CD4-positive, CD25-positive, alpha-beta regulatory T cell (primary cell): Measurements from ENCODE around the gene ERMP1. TPM values are rescaled to one million over a fixed set of nuclear protein-coding genes. Genes with fewer than 3 reads are reported as not detected.
A peak's percentile ranks its signal among the peaks of the same experiment; 100 is the strongest.

Source experiments
- ATAC-seq, 2 donors: fragments of 150-1000 bp; cut with Tn5 transposase; one replicate each; pipeline ENCODE4 v1.10.0; 2021; ENCODE audit warnings: low read depth in 2 of 2, moderate number of reproducible peaks in 2 of 2, moderate library complexity in 1 of 2
- DNase-seq, 3 donors: peaks; one replicate each; pipeline versions ENCODE4 v3.0.0 to v3.0.0-alpha.2; 2012 to 2022; ENCODE audit warnings: mixed read lengths in 1 of 3
- H3K27ac ChIP-seq: one replicate; pipeline ENCODE4 v1.7.0; 2013; ENCODE audit warnings: mild to moderate bottlenecking, low read length; ENCODE audit not compliant: insufficient read depth, poor library complexity, severe bottlenecking
- H3K27me3 ChIP-seq: one replicate; pipeline ENCODE4 v1.7.0; 2013; ENCODE audit warnings: low read length; ENCODE audit not compliant: control insufficient read depth, insufficient read depth
- H3K36me3 ChIP-seq: one replicate; pipeline ENCODE4 v1.7.0; 2013; ENCODE audit warnings: mild to moderate bottlenecking, low read length, moderate library complexity; ENCODE audit not compliant: control insufficient read depth, insufficient read depth
- H3K4me1 ChIP-seq: 2 replicates; pipeline ENCODE4 v1.7.0; 2013; ENCODE audit warnings: mild to moderate bottlenecking, low read length; ENCODE audit not compliant: insufficient read depth, control insufficient read depth, poor library complexity, severe bottlenecking
- H3K4me3 ChIP-seq: one replicate; pipeline ENCODE4 v1.7.0; 2013; ENCODE audit warnings: low read depth, mild to moderate bottlenecking, low read length, moderate library complexity
- H3K9me3 ChIP-seq, 2 experiments: 1 replicate in 1 of 2; 2 replicates in 1 of 2; pipeline ENCODE4 v1.7.0; 2013; ENCODE audit warnings: low read length in 2 of 2, mild to moderate bottlenecking in 1 of 2, moderate library complexity in 1 of 2; ENCODE audit not compliant: control insufficient read depth in 2 of 2
- H3K27ac Mint-ChIP-seq, 3 donors: one replicate each; pipeline ENCODE4 v1.8.0; 2020 to 2022; ENCODE audit warnings: mild to moderate bottlenecking in 3 of 3, mixed read lengths in 3 of 3, moderate library complexity in 2 of 3
- H3K27me3 Mint-ChIP-seq: one replicate; pipeline ENCODE4 v1.8.0; 2022; ENCODE audit warnings: mild to moderate bottlenecking, mixed read lengths
- H3K36me3 Mint-ChIP-seq: one replicate; pipeline ENCODE4 v1.8.0; 2020; ENCODE audit warnings: mixed read lengths
- H3K4me1 Mint-ChIP-seq, 4 donors: one replicate each; pipeline ENCODE4 v1.8.0; 2020 to 2022; ENCODE audit warnings: mixed read lengths in 4 of 4, mild to moderate bottlenecking in 1 of 4
- H3K4me3 Mint-ChIP-seq, 4 donors: one replicate each; pipeline ENCODE4 v1.8.0; 2020 to 2022; ENCODE audit warnings: mild to moderate bottlenecking in 4 of 4, mixed read lengths in 4 of 4, moderate library complexity in 3 of 4
- H3K9me3 Mint-ChIP-seq, 7 donors: one replicate each; pipeline ENCODE4 v1.8.0; 2020 to 2022; ENCODE audit warnings: mixed read lengths in 7 of 7, mild to moderate bottlenecking in 3 of 7, moderate library complexity in 2 of 7
- polyA plus RNA-seq, 4 donors: library from polyadenylated mRNA; unstranded; fragments of 300-500 nt; fragmentation: Illumina TruSeq; gene quantifications; one replicate each; pipeline ENCODE4 v1.2.3, GENCODE V29; 2021
- total RNA-seq: library from RNA; stranded (reverse); gene quantifications from one replicate; pipeline ENCODE4 v1.2.3, GENCODE V29; 2022

ERMP1 gene
- total and polyA plus RNA-seq, 5 donors from 2014 or later = 5.3 to 10.0 (median 8.1) TPM

GRCh38 chr9:5873439-5873838 lies 40.5 kb upstream of the ERMP1 start:
- ATAC-seq = no peak
- no peak overlapping the region for H3K27ac Mint-ChIP-seq

GRCh38 chr9:5872511-5872910 lies 39.6 kb upstream of the ERMP1 start:
- no peak for DNase-seq
- peaks cover 24% of the 10 kb centered on the region for H3K36me3 Mint-ChIP-seq
- no peaks in the 10 kb centered on the region for H3K27me3 Mint-ChIP-seq
- Histone ChIP-seq H3K9me3 (no peaks in the 10 kb centered on the region), H3K4me1 (no peaks in the 10 kb centered on the region), H3K27me3 (no peaks in the 10 kb centered on the region), H3K36me3 (no peaks in the 10 kb centered on the region), H3K27ac (no peak overlapping the region), H3K4me3 (no peak overlapping the region)
- H3K4me3 Mint-ChIP-seq = no peak overlapping the region
- no peak overlapping the region for H3K27ac Mint-ChIP-seq
- no peak for ATAC-seq
- H3K4me1 Mint-ChIP-seq = peaks cover 0 to 3% (median 0%) of the 10 kb centered on the region in 4 donors
- peaks cover 0 to 2% (median 0%) of the 10 kb centered on the region in 7 donors for H3K9me3 Mint-ChIP-seq

More at GRCh38 chr9:5873439-5873838, 40.5 kb upstream of the ERMP1 start:
- no peaks in the 10 kb centered on the region for H3K27me3 ChIP-seq
- H3K9me3 ChIP-seq = no peaks in the 10 kb centered on the region
- Mint-ChIP-seq H3K4me1 (peaks cover 0 to 3% (median 0%) of the 10 kb centered on the region in 4 donors), H3K4me3 (no peak overlapping the region), H3K36me3 (peaks cover 18% of the 10 kb centered on the region), H3K9me3 (peaks cover 0 to 2% (median 0%) of the 10 kb centered on the region in 7 donors), H3K27me3 (no peaks in the 10 kb centered on the region)
- DNase-seq = no peak
- no peak overlapping the region for H3K27ac ChIP-seq
- no peaks in the 10 kb centered on the region for H3K4me1 ChIP-seq
- H3K36me3 ChIP-seq = no peaks in the 10 kb centered on the region
- H3K4me3 ChIP-seq = no peak overlapping the region

- peaks cover 0 to 3% (median 0%) of the 10 kb centered on the region in 4 donors for H3K4me1 Mint-ChIP-seq
- Histone ChIP-seq H3K4me1 (no peaks in the 10 kb centered on the region), H3K9me3 (no peaks in the 10 kb centered on the region), H3K27me3 (no peaks in the 10 kb centered on the region), H3K4me3 (no peak overlapping the region), H3K36me3 (no peaks in the 10 kb centered on the region), H3K27ac (no peak overlapping the region)
- peaks cover 0 to 2% (median 0%) of the 10 kb centered on the region in 7 donors for H3K9me3 Mint-ChIP-seq
- no peaks in the 10 kb centered on the region for H3K27me3 Mint-ChIP-seq
- ATAC-seq = no peak
- no peak for DNase-seq
- H3K4me3 Mint-ChIP-seq = no peak overlapping the region
- peaks cover 25% of the 10 kb centered on the region for H3K36me3 Mint-ChIP-seq
- H3K27ac Mint-ChIP-seq = no peak overlapping the region
Measured at GRCh38 chr9:5871785-5872184, 38.9 kb upstream of the ERMP1 start.

- Histone ChIP-seq H3K27ac (no peak overlapping the region), H3K27me3 (no peaks in the 10 kb centered on the region), H3K4me3 (no peak overlapping the region), H3K36me3 (no peaks in the 10 kb centered on the region), H3K9me3 (no peaks in the 10 kb centered on the region), H3K4me1 (no peaks in the 10 kb centered on the region)
- Mint-ChIP-seq H3K36me3 (peaks cover 24% of the 10 kb centered on the region), H3K27me3 (no peaks in the 10 kb centered on the region), H3K4me3 (no peak overlapping the region), H3K9me3 (peaks cover 0 to 2% (median 0%) of the 10 kb centered on the region in 7 donors), H3K27ac (no peak overlapping the region), H3K4me1 (peaks cover 0 to 3% (median 0%) of the 10 kb centered on the region in 4 donors)
- DNase-seq (no peak), ATAC-seq (no peak)
Measured at GRCh38 chr9:5870691-5871090, 37.8 kb upstream of the ERMP1 start.

- Mint-ChIP-seq H3K4me3 (no peak overlapping the region), H3K4me1 (peaks cover 0 to 3% (median 0%) of the 10 kb centered on the region in 4 donors), H3K36me3 (peaks cover 24% of the 10 kb centered on the region), H3K9me3 (peaks cover 0 to 2% (median 0%) of the 10 kb centered on the region in 7 donors), H3K27me3 (no peaks in the 10 kb centered on the region), H3K27ac (peak overlapping the region in 1 of 3 donors; percentile 62)
- no peak overlapping the region for H3K4me3 ChIP-seq
- no peaks in the 10 kb centered on the region for H3K9me3 ChIP-seq
- H3K27me3 ChIP-seq = no peaks in the 10 kb centered on the region
- no peaks in the 10 kb centered on the region for H3K36me3 ChIP-seq
- ATAC-seq (no peak), DNase-seq (no peak)
- H3K27ac ChIP-seq = no peak overlapping the region
- H3K4me1 ChIP-seq = no peaks in the 10 kb centered on the region
Measured at GRCh38 chr9:5870020-5870339, 37.1 kb upstream of the ERMP1 start.

GRCh38 chr9:5869315-5870019 lies 36.5 kb upstream of the ERMP1 start:
- Histone ChIP-seq H3K4me1 (no peaks in the 10 kb centered on the region), H3K27ac (no peak overlapping the region), H3K4me3 (no peak overlapping the region), H3K9me3 (no peaks in the 10 kb centered on the region), H3K27me3 (no peaks in the 10 kb centered on the region), H3K36me3 (no peaks in the 10 kb centered on the region)
- peak overlapping the region in 1 of 3 donors; percentile 62 for H3K27ac Mint-ChIP-seq
- H3K4me1 Mint-ChIP-seq = peaks cover 0 to 3% (median 0%) of the 10 kb centered on the region in 4 donors
- no peak for ATAC-seq
- H3K9me3 Mint-ChIP-seq = peaks cover 0 to 2% (median 0%) of the 10 kb centered on the region in 7 donors
- DNase-seq = peak in 1 of 3 donors; percentile 34
- no peak overlapping the region for H3K4me3 Mint-ChIP-seq
- peaks cover 24% of the 10 kb centered on the region for H3K36me3 Mint-ChIP-seq
- no peaks in the 10 kb centered on the region for H3K27me3 Mint-ChIP-seq

- DNase-seq (no peak), ATAC-seq (no peak)
- Mint-ChIP-seq H3K27ac (no peak overlapping the region), H3K4me3 (no peak overlapping the region), H3K27me3 (no peaks in the 10 kb centered on the region), H3K36me3 (peaks cover 15% of the 10 kb centered on the region), H3K9me3 (peaks cover 0 to 2% (median 0%) of the 10 kb centered on the region in 7 donors), H3K4me1 (peaks cover 0 to 3% (median 0%) of the 10 kb centered on the region in 4 donors)
- H3K4me3 ChIP-seq = no peak overlapping the region
- no peaks in the 10 kb centered on the region for H3K4me1 ChIP-seq
- no peaks in the 10 kb centered on the region for H3K36me3 ChIP-seq
- H3K27me3 ChIP-seq = no peaks in the 10 kb centered on the region
- no peak overlapping the region for H3K27ac ChIP-seq
- no peaks in the 10 kb centered on the region for H3K9me3 ChIP-seq
Measured at GRCh38 chr9:5868235-5868634, 35.3 kb upstream of the ERMP1 start.

- H3K27ac Mint-ChIP-seq = no peak overlapping the region
- no peak for DNase-seq
- peaks cover 14% of the 10 kb centered on the region for H3K36me3 Mint-ChIP-seq
- peaks cover 0 to 3% (median 0%) of the 10 kb centered on the region in 4 donors for H3K4me1 Mint-ChIP-seq
- no peaks in the 10 kb centered on the region for H3K4me1 ChIP-seq
- no peaks in the 10 kb centered on the region for H3K27me3 ChIP-seq
- no peaks in the 10 kb centered on the region for H3K9me3 Mint-ChIP-seq
- H3K4me3 Mint-ChIP-seq = no peak overlapping the region
- H3K27me3 Mint-ChIP-seq = no peaks in the 10 kb centered on the region
- no peak overlapping the region for H3K27ac ChIP-seq
- no peaks in the 10 kb centered on the region for H3K36me3 ChIP-seq
- ATAC-seq = no peak
- H3K9me3 ChIP-seq = no peaks in the 10 kb centered on the region
- H3K4me3 ChIP-seq = no peak overlapping the region
Measured at GRCh38 chr9:5866685-5867084, 33.8 kb upstream of the ERMP1 start.
